NOMO-1 treated with DMSO at 0.1 percent for 48 hours (cell line): ENCODE measurements around the gene MTHFD1.
A peak's percentile ranks its signal among the peaks of the same experiment; 100 is the strongest.
"Not testable (repeated sequence)": the region's sequence is repeated elsewhere in the genome, so short reads cannot be mapped to it uniquely, and the experiment has no call there.

Source experiments
- DNase-seq: peaks from one replicate; lab custom pipeline; 2025; ENCODE audit not compliant: unreplicated experiment; lab: John Stamatoyannopoulos, UW

Gene MTHFD1

GRCh38 chr14:64387782-64388532, at the start of gene MTHFD1:
TSS of gene MTHFD1 (plus strand) at chr14:64388353. CDS start at chr14:64388428, 75 bp downstream.
- DNase-seq: peak; percentile 99

- DNase-seq: peak; percentile 99
Measured at GRCh38 chr14:64338616-64339316, 49.4 kb upstream of the MTHFD1 start.

- peak; percentile 22 for DNase-seq
Measured at GRCh38 chr14:64340560-64341196, 47.5 kb upstream of the MTHFD1 start.

GRCh38 chr14:64347748-64348147, 40.4 kb upstream of the MTHFD1 start:
- DNase-seq: no peak

GRCh38 chr14:64349741-64350490, 38.2 kb upstream of the MTHFD1 start:
- DNase-seq: peak; percentile 8

- DNase-seq: no peak
Measured at GRCh38 chr14:64363265-64363846, 24.8 kb upstream of the MTHFD1 start.

GRCh38 chr14:64364907-64365306, 23.2 kb upstream of the MTHFD1 start:
- no peak for DNase-seq

GRCh38 chr14:64365358-64365889, 22.7 kb upstream of the MTHFD1 start:
- not testable (repeated sequence) for DNase-seq

GRCh38 chr14:64369201-64369600, 19.0 kb upstream of the MTHFD1 start:
- DNase-seq: no peak

- peak; percentile 20 for DNase-seq
Measured at GRCh38 chr14:64387232-64387781, 846 bp upstream of the MTHFD1 start.

- DNase-seq: peak; percentile 25
Measured at GRCh38 chr14:64388533-64389285, 556 bp downstream of the MTHFD1 start.

- DNase-seq: no peak
Measured at GRCh38 chr14:64391113-64391725, 3.1 kb downstream of the MTHFD1 start.

GRCh38 chr14:64391986-64392385, 3.8 kb downstream of the MTHFD1 start:
- DNase-seq: no peak

GRCh38 chr14:64393189-64393726, 5.1 kb downstream of the MTHFD1 start:
- DNase-seq: not testable (repeated sequence)

GRCh38 chr14:64394423-64394822, 6.3 kb downstream of the MTHFD1 start:
- no peak for DNase-seq

GRCh38 chr14:64394977-64395633, 7.0 kb downstream of the MTHFD1 start:
- DNase-seq: no peak

GRCh38 chr14:64400829-64401459, 12.8 kb downstream of the MTHFD1 start:
- no peak for DNase-seq

GRCh38 chr14:64401949-64402348, 13.8 kb downstream of the MTHFD1 start:
- no peak for DNase-seq
